NB4 (cell line): Measurements from ENCODE around the gene ARHGEF12.

ENCODE experiments used
- CTCF ChIP-seq: IDR thresholded peaks from one replicate; pipeline ENCODE4 v1.5.1; 2012; ENCODE audit warnings: low read depth, low read length
- MAX ChIP-seq: IDR thresholded peaks from 2 replicates; pipeline ENCODE4 v1.6.1; 2011; ENCODE audit warnings: low read depth, low read length
- MYC ChIP-seq: IDR thresholded peaks from 2 replicates; pipeline ENCODE4 v1.6.1; 2011; ENCODE audit warnings: low read depth, low read length
- POLR2A ChIP-seq: IDR thresholded peaks from 2 replicates; pipeline ENCODE4 v1.6.1; 2011; ENCODE audit warnings: mild to moderate bottlenecking; ENCODE audit not compliant: insufficient read length; ENCODE audit errors: extremely low read depth

- TF ChIP-seq POLR2A (no peak), MYC (no peak), CTCF (no peak), MAX (no peak)
Measured at GRCh38 chr11:120538707-120539106, 202.5 kb downstream of the ARHGEF12 start.
